H1 (cell line): ENCODE results near the gene MICU1. TPM values are rescaled to one million over a fixed set of nuclear protein-coding genes. Genes with fewer than 3 reads are reported as not detected.

Source experiments
- CTCF ChIA-PET: fragments of 300-600 bp; sonication (Branson Sonifier 250); formaldehyde crosslinking; loops from one replicate; lab custom pipeline; 2021; ENCODE audit not compliant: partially characterized antibody; lab: Charles Lee
- POLR2A ChIA-PET: fragments of 300-600 bp; sonication (Branson Sonifier 250); formaldehyde crosslinking; loops from one replicate; lab custom pipeline; 2021; ENCODE audit warnings: inconsistent platforms; ENCODE audit not compliant: partially characterized antibody; lab: Charles Lee
- DNase-seq, 2 experiments: peaks; one replicate each; pipeline versions ENCODE4 v3.0.0 to v3.0.0-alpha.2; 2010 to 2022; ENCODE audit warnings: low spot score in 2 of 2, low read depth in 1 of 2, mixed read lengths in 1 of 2
- FAIRE-seq: peaks from 2 replicates; lab custom pipeline; 2011; peaks lifted over from hg19 to GRCh38; lab: Jason Lieb, UNC
- H2AFZ ChIP-seq: 2 replicates; pipeline ENCODE4 v1.8.1; 2012; ENCODE audit warnings: low read length, inconsistent platforms
- H2AK5ac ChIP-seq: 2 replicates; pipeline ENCODE4 v1.6.1; 2013; ENCODE audit warnings: low read depth, low read length
- H2BK120ac ChIP-seq: replicated peaks from 2 replicates; pipeline ENCODE3; 2013; ENCODE audit warnings: low read depth, low read length, inconsistent platforms
- H2BK12ac ChIP-seq: 2 replicates; pipeline ENCODE4 v1.6.1; 2013; ENCODE audit warnings: low read depth, low read length
- H2BK15ac ChIP-seq: 2 replicates; pipeline ENCODE4 v1.6.1; 2013; ENCODE audit warnings: low read length
- H2BK20ac ChIP-seq: 2 replicates; pipeline ENCODE4 v1.6.1; 2013; ENCODE audit warnings: low read length
- H2BK5ac ChIP-seq: 2 replicates; pipeline ENCODE4 v1.6.1; 2013; ENCODE audit warnings: low read depth, low read length
- H3K14ac ChIP-seq: 2 replicates; pipeline ENCODE4 v1.6.1; 2013; ENCODE audit warnings: inconsistent platforms; ENCODE audit not compliant: insufficient read length
- H3K18ac ChIP-seq: 2 replicates; pipeline ENCODE4 v1.6.1; 2013; ENCODE audit warnings: low read length; ENCODE audit errors: extremely low read depth
- H3K23ac ChIP-seq: 2 replicates; pipeline ENCODE4 v1.6.1; 2013; ENCODE audit warnings: inconsistent platforms; ENCODE audit not compliant: insufficient read length
- H3K23me2 ChIP-seq: 2 replicates; pipeline ENCODE4 v1.6.1; 2013; ENCODE audit warnings: low read depth, low read length
- H3K27ac ChIP-seq: 2 replicates; pipeline ENCODE4 v1.6.1; 2011; ENCODE audit warnings: low read depth, low read length, inconsistent platforms
- H3K27me3 ChIP-seq, 4 experiments: replicated peaks in 1 of 4; 1 replicate in 1 of 4; 2 replicates in 3 of 4; pipeline versions ENCODE4 v1.6.1 to v1.8.1; 2011 to 2013; ENCODE audit warnings: low read length in 3 of 4, mild to moderate bottlenecking in 3 of 4, inconsistent platforms in 2 of 4, mixed read lengths in 2 of 4, moderate library complexity in 1 of 4; ENCODE audit not compliant: control insufficient read depth in 3 of 4, insufficient read depth in 3 of 4; ENCODE audit errors: extremely low read depth in 1 of 4
- H3K36me3 ChIP-seq, 4 experiments: 2 replicates each; pipeline versions ENCODE4 v1.6.1 to v1.8.1; 2011 to 2013; ENCODE audit warnings: mild to moderate bottlenecking in 4 of 4, low read length in 3 of 4, moderate library complexity in 2 of 4, control low read depth in 1 of 4, inconsistent platforms in 1 of 4; ENCODE audit not compliant: insufficient read depth in 4 of 4, control insufficient read depth in 2 of 4
- H3K4ac ChIP-seq: replicated peaks from 2 replicates; pipeline ENCODE3; 2013; ENCODE audit warnings: low read length, low read depth, mixed read lengths, inconsistent platforms; ENCODE audit not compliant: insufficient read length
- H3K4me1 ChIP-seq, 4 experiments: replicated peaks in 1 of 4; 1 replicate in 1 of 4; 2 replicates in 3 of 4; pipeline versions ENCODE4 v1.6.1 to v1.8.1; 2011 to 2013; ENCODE audit warnings: low read length in 3 of 4, inconsistent platforms in 2 of 4, mixed read lengths in 1 of 4; ENCODE audit not compliant: insufficient read depth in 4 of 4, control insufficient read depth in 3 of 4
- H3K4me2 ChIP-seq, 2 experiments: 2 replicates each; pipeline versions ENCODE4 v1.6.1 to v1.8.1; 2011 to 2013; ENCODE audit warnings: low read depth in 2 of 2, low read length in 2 of 2, control low read depth in 1 of 2, inconsistent platforms in 1 of 2, mild to moderate bottlenecking in 1 of 2; ENCODE audit not compliant: insufficient read depth in 1 of 2
- H3K4me3 ChIP-seq, 4 experiments: fragments of 200-600, 300-600 bp in 1 of 4; sonication (generic), shearing (Covaris generic), sonication (Bioruptor Twin) in 1 of 4; 2 replicates each; pipeline versions ENCODE4 v1.5.1 to v1.8.1; 2011 to 2016; ENCODE audit warnings: low read length in 4 of 4, low read depth in 3 of 4, control low read depth in 2 of 4, inconsistent platforms in 2 of 4, mild to moderate bottlenecking in 2 of 4, mixed read lengths in 1 of 4, moderate library complexity in 1 of 4; ENCODE audit not compliant: insufficient read depth in 2 of 4; ENCODE audit errors: extremely low read depth in 1 of 4
- H3K56ac ChIP-seq: replicated peaks from 2 replicates; pipeline ENCODE3; 2013; ENCODE audit warnings: low read depth, mild to moderate bottlenecking, mixed read lengths, low read length, inconsistent platforms; ENCODE audit not compliant: insufficient read length
- H3K79me1 ChIP-seq: 2 replicates; pipeline ENCODE4 v1.6.1; 2013; ENCODE audit warnings: low read depth, low read length, control low read depth
- H3K79me2 ChIP-seq, 2 experiments: 2 replicates each; pipeline versions ENCODE4 v1.6.1 to v1.8.1; 2012 to 2013; ENCODE audit warnings: low read length in 2 of 2, mild to moderate bottlenecking in 2 of 2, inconsistent platforms in 1 of 2; ENCODE audit not compliant: insufficient read depth in 2 of 2, control insufficient read depth in 1 of 2
- H3K9ac ChIP-seq, 4 experiments: replicated peaks in 1 of 4; 1 replicate in 1 of 4; 2 replicates in 3 of 4; pipeline versions ENCODE4 v1.6.1 to v1.8.1; 2011 to 2013; ENCODE audit warnings: low read depth in 3 of 4, low read length in 3 of 4, control low read depth in 2 of 4, mild to moderate bottlenecking in 2 of 4, moderate library complexity in 2 of 4, inconsistent platforms in 1 of 4; ENCODE audit errors: extremely low read depth in 1 of 4
- H3K9me3 ChIP-seq, 2 experiments: 2 replicates each; pipeline versions ENCODE4 v1.6.1 to v1.8.1; 2012 to 2013; ENCODE audit warnings: mild to moderate bottlenecking in 2 of 2, moderate library complexity in 2 of 2, control low read depth in 1 of 2, inconsistent platforms in 1 of 2, low read depth in 1 of 2, low read length in 1 of 2, mixed read lengths in 1 of 2; ENCODE audit not compliant: insufficient read depth in 2 of 2
- H4K20me1 ChIP-seq, 2 experiments: replicated peaks in 1 of 2; 2 replicates each; pipeline versions ENCODE3 to v1.8.1; 2011 to 2013; ENCODE audit warnings: inconsistent platforms in 2 of 2, low read length in 2 of 2, mild to moderate bottlenecking in 1 of 2; ENCODE audit not compliant: insufficient read depth in 2 of 2, control insufficient read depth in 1 of 2
- H4K5ac ChIP-seq: 2 replicates; pipeline ENCODE4 v1.6.1; 2013; ENCODE audit warnings: low read length, low read depth, mixed read lengths, inconsistent platforms; ENCODE audit not compliant: insufficient read length
- H4K8ac ChIP-seq: 2 replicates; pipeline ENCODE4 v1.8.0; 2013; ENCODE audit warnings: mild to moderate bottlenecking, moderate library complexity, low read length, inconsistent platforms; ENCODE audit not compliant: insufficient read depth; ENCODE audit errors: extremely low read depth
- H4K91ac ChIP-seq: replicated peaks from 2 replicates; pipeline ENCODE3; 2013; ENCODE audit warnings: low read length, mixed read lengths, inconsistent platforms; ENCODE audit not compliant: insufficient read length
- CBX5 ChIP-seq: fragments of 300-800, 300-1000 bp; sonication (generic); IDR thresholded peaks from 2 replicates; pipeline ENCODE4 v1.7.1; 2016; ENCODE audit warnings: antibody characterized with exemption, low read length, low read depth
- CHD2 ChIP-seq: IDR thresholded peaks from 2 replicates; pipeline ENCODE4 v1.6.1; 2012; ENCODE audit warnings: low read length, improper control_type of control experiment
- GTF2F1 ChIP-seq: IDR thresholded peaks from 2 replicates; pipeline ENCODE4 v1.6.1; 2012; ENCODE audit warnings: low read depth, low read length, improper control_type of control experiment, borderline replicate concordance
- KDM5A ChIP-seq: fragments of 200-600 bp; IDR thresholded peaks from 2 replicates; pipeline ENCODE4 v1.7.1; 2012; ENCODE audit warnings: mild to moderate bottlenecking, low read length, inconsistent platforms, mixed read lengths
- MAFK ChIP-seq: IDR thresholded peaks from 2 replicates; pipeline ENCODE4 v1.6.1; 2012; ENCODE audit warnings: low read depth, mild to moderate bottlenecking, improper control_type of control experiment, low read length
- NANOG ChIP-seq: IDR thresholded peaks from 2 replicates; pipeline ENCODE4 v1.6.1; 2011; ENCODE audit warnings: low read length, low read depth, mild to moderate bottlenecking, inconsistent platforms; ENCODE audit not compliant: insufficient read depth, poor library complexity, severe bottlenecking
- RAD21 ChIP-seq, 2 experiments: IDR thresholded peaks in 1 of 2; conservative IDR thresholded peaks in 1 of 2; 2 replicates each; pipeline ENCODE4 v1.6.1; 2011; ENCODE audit warnings: low read depth in 2 of 2, low read length in 2 of 2, improper control_type of control experiment in 1 of 2, inconsistent platforms in 1 of 2, mild to moderate bottlenecking in 1 of 2, moderate library complexity in 1 of 2
- RBBP5 ChIP-seq: IDR thresholded peaks from 2 replicates; pipeline ENCODE4 v1.7.1; 2012; ENCODE audit warnings: low read depth, mild to moderate bottlenecking, inconsistent platforms, low read length, moderate library complexity, borderline replicate concordance
- RXRA ChIP-seq: IDR thresholded peaks from 2 replicates; pipeline ENCODE4 v1.6.1; 2011; ENCODE audit warnings: low read depth, mild to moderate bottlenecking, low read length, moderate library complexity; ENCODE audit not compliant: insufficient read depth
- SIX5 ChIP-seq: IDR thresholded peaks from 2 replicates; pipeline ENCODE4 v1.6.1; 2011; ENCODE audit warnings: mild to moderate bottlenecking, low read depth, low read length
- SP1 ChIP-seq: IDR thresholded peaks from 2 replicates; pipeline ENCODE4 v1.6.1; 2011; ENCODE audit warnings: low read depth, low read length
- SP4 ChIP-seq: IDR thresholded peaks from 2 replicates; pipeline ENCODE4 v1.6.1; 2012; ENCODE audit warnings: low read length, inconsistent platforms
- YY1 ChIP-seq: IDR thresholded peaks from 2 replicates; pipeline ENCODE4 v1.6.1; 2011; ENCODE audit warnings: low read depth, mild to moderate bottlenecking, low read length
- WGBS, 2 experiments: shearing (Covaris generic) in 1 of 2; methylation state at CpG; one replicate each; pipeline versions ENCODE4 v1.1.6 to v1.1.7; 2013 to 2015; ENCODE audit warnings: low lambda C conversion rate in 2 of 2, mixed read lengths in 2 of 2, inconsistent platforms in 1 of 2, low coverage in 1 of 2, missing lambda C conversion rate in 1 of 2; ENCODE audit not compliant: insufficient replicate concordance in 2 of 2, insufficient coverage in 1 of 2, insufficient read length in 1 of 2; ENCODE audit errors: extremely low coverage in 1 of 2, missing lambda C conversion rate in 1 of 2; 5-methylcytosine and 5-hydroxymethylcytosine counted together
- polyA plus RNA-seq, 7 experiments: library from polyadenylated mRNA; depleted of rRNA in 3 of 7; stranded (reverse) in 5 of 7; unstranded in 2 of 7; fragments of >200 nt in 5 of 7; fragments of 200-250 nt in 2 of 7; gene quantifications; 1 replicate in 5 of 7; 2 replicates in 1 of 7; 4 replicates in 1 of 7; pipeline versions ENCODE4 v1.2.1 to v1.2.3, GENCODE V29; 2011 to 2013; ENCODE audit warnings: missing spikeins in 2 of 7, mixed read lengths in 2 of 7
- total RNA-seq: library from RNA; stranded (reverse); fragmentation: NEBNext Ultra II Directional; extraction: Animal tissue kit (Norgen Biotek cat#: 25700); gene quantifications from 2 replicates; pipeline ENCODE4 v1.2.1, GENCODE V29; 2021
- TF ChIP-seq, protein P1 (sequence below): IDR thresholded peaks from 2 replicates; pipeline ENCODE4 v1.6.1; 2011; ENCODE audit warnings: low read length, improper control_type of control experiment

MICU1 gene
- total and polyA plus RNA-seq, 2 of the 8 experiments (the other 6 are each of a cell fraction or from before 2014, with no cell fraction given), result 18.0 to 36.7 TPM

DNA sequence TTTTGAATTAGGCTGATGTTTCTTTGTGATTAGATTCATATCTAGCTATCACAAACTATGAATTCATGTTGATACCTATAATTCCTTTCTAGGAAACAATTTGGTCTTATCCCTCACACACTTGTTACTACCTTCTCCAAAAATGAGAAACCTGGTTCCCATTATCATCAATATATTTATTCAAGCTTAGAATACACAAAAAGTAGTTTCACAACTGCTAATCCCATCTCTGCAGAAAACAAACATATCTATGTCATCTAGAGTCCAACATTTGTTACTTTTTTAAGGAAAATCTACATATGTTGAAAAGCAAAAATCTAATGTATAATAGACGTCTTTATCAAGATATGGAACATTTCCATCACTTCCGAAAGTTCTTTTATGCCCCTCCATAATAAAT lies 110.4 kb downstream of the MICU1 start:
- Histone ChIP-seq H2BK15ac (no peak overlapping the region), H2AFZ (no peak overlapping the region), H3K9ac (no peak overlapping the region), H3K27me3 (no peaks in the 10 kb centered on the region), H2BK12ac (no peak overlapping the region), H3K4me2 (no peak overlapping the region), H3K36me3 (no peaks in the 10 kb centered on the region), H2BK5ac (no peak overlapping the region), H2BK120ac (no peak overlapping the region), H3K4ac (no peak overlapping the region), H4K91ac (no peak overlapping the region), H2AK5ac (no peak overlapping the region), H4K5ac (no peak overlapping the region), H2BK20ac (no peak overlapping the region), H3K4me3 (no peak overlapping the region), H3K14ac (no peak overlapping the region), H4K8ac (no peak overlapping the region), H3K79me1 (no peaks in the 10 kb centered on the region), H4K20me1 (no peaks in the 10 kb centered on the region), H3K27ac (no peak overlapping the region), H3K23ac (no peak overlapping the region), H3K23me2 (no peaks in the 10 kb centered on the region), H3K18ac (no peak overlapping the region), H3K56ac (no peak overlapping the region), H3K4me1 (no peaks in the 10 kb centered on the region), H3K9me3 (no peaks in the 10 kb centered on the region), H3K79me2 (no peaks in the 10 kb centered on the region)
- no peak for FAIRE-seq
- DNase-seq, result no peak
- POLR2A ChIA-PET, result no interaction called here
- CTCF ChIA-PET, result no interaction called here
- 72% methylated on average over 2 of the region's 2 CpGs; no CpG with 5 or more reads in 1 of the 2 experiments for WGBS, 2 experiments
- TF ChIP-seq YY1, result no peak
- TF ChIP-seq RXRA, result no peak
- no peak for TF ChIP-seq NANOG
- TF ChIP-seq SP4, result no peak
- no peak for TF ChIP-seq SP1
- no peak for TF ChIP-seq MAFK
- TF ChIP-seq CBX5, result no peak
- no peak for TF ChIP-seq GTF2F1
- no peak for TF ChIP-seq SIX5
- TF ChIP-seq, protein P1, sequence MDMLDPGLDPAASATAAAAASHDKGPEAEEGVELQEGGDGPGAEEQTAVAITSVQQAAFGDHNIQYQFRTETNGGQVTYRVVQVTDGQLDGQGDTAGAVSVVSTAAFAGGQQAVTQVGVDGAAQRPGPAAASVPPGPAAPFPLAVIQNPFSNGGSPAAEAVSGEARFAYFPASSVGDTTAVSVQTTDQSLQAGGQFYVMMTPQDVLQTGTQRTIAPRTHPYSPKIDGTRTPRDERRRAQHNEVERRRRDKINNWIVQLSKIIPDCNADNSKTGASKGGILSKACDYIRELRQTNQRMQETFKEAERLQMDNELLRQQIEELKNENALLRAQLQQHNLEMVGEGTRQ, result no peak
- no peak for TF ChIP-seq RBBP5
- no peak for TF ChIP-seq KDM5A
- no peak for TF ChIP-seq RAD21 (IDR thresholded peaks at IDR 0.05 in 1 of 2, conservative IDR thresholded peaks at IDR 0.05 in 1 of 2; ENCODE audit: low read depth in 2 of 2, low read length in 2 of 2)
- TF ChIP-seq CHD2, result no peak
